Subcutaneous abdominal adipose tissue (tissue), 5 donors: ENCODE data around the gene ZDHHC22.
A peak's percentile ranks its signal among the peaks of the same experiment; 100 is the strongest.

Experiments used
- H3K27ac ChIP-seq: one replicate; pipeline ENCODE4 v1.7.0; 2013; ENCODE audit warnings: low read depth, mild to moderate bottlenecking, inconsistent platforms, low read length, moderate library complexity
- H3K27me3 ChIP-seq, 5 donors: one replicate each; pipeline ENCODE4 v1.7.0; 2013; ENCODE audit warnings: low read length in 5 of 5, inconsistent platforms in 1 of 5; ENCODE audit not compliant: control insufficient read depth in 5 of 5, insufficient read depth in 4 of 5
- H3K36me3 ChIP-seq, 5 donors: one replicate each; pipeline ENCODE4 v1.7.0; 2013; ENCODE audit warnings: low read length in 5 of 5; ENCODE audit not compliant: control insufficient read depth in 5 of 5, insufficient read depth in 5 of 5
- H3K4me1 ChIP-seq, 5 donors: one replicate each; pipeline ENCODE4 v1.7.0; 2013; ENCODE audit warnings: low read length in 5 of 5, mild to moderate bottlenecking in 3 of 5, moderate library complexity in 1 of 5; ENCODE audit not compliant: control insufficient read depth in 5 of 5, insufficient read depth in 5 of 5
- H3K4me3 ChIP-seq, 5 donors: one replicate each; pipeline ENCODE4 v1.7.0; 2013; ENCODE audit warnings: low read length in 5 of 5, low read depth in 1 of 5
- H3K9ac ChIP-seq, 5 donors: one replicate each; pipeline ENCODE4 v1.7.0; 2013; ENCODE audit warnings: low read length in 5 of 5, mild to moderate bottlenecking in 4 of 5, moderate library complexity in 3 of 5
- H3K9me3 ChIP-seq, 5 donors: one replicate each; pipeline ENCODE4 v1.7.0; 2013; ENCODE audit warnings: low read length in 5 of 5; ENCODE audit not compliant: control insufficient read depth in 5 of 5
- donor health status: healthy.
- donor health status: healthy.
- donor health status: healthy.
- donor health status: healthy.
- donor health status: healthy.

ZDHHC22 gene

DNA sequence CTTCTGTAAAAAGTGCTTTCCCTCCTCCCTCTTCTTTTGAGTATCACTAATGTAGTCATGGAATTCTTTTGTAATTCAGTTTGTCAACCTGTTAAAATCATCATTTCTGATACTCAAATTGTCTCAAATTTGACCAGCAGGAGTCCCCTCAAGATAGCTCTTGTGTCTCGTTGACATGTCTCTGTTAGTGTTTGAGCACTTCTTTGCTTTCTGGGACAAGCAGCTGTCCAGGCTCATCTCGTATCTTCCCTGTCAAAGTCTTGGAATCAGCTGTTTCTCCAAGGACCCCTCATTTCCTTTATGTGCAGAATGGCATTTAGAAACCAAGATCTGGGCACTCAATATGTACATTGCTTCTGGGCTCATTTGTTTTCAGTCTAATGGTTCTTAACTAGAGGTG, 32.8 kb downstream of the ZDHHC22 start:
- Histone ChIP-seq H3K36me3 (peaks cover 24 to 52% (median 28%) of the 10 kb centered on the region in 5 donors), H3K4me3 (no peak overlapping the region), H3K9me3 (no peaks in the 10 kb centered on the region), H3K9ac (no peak overlapping the region), H3K27ac (no peak overlapping the region), H3K4me1 (peaks cover 6 to 56% (median 39%) of the 10 kb centered on the region in 5 donors), H3K27me3 (no peaks in the 10 kb centered on the region)

- H3K36me3 ChIP-seq: peaks cover 16 to 44% (median 23%) of the 10 kb centered on the region in 5 donors
- no peaks in the 10 kb centered on the region for H3K9me3 ChIP-seq
- peak overlapping the region; percentile 3 for H3K27ac ChIP-seq
- no peak overlapping the region for H3K9ac ChIP-seq
- H3K4me3 ChIP-seq: no peak overlapping the region
- H3K4me1 ChIP-seq: peaks cover 10 to 71% (median 53%) of the 10 kb centered on the region in 5 donors
- H3K27me3 ChIP-seq: no peaks in the 10 kb centered on the region
These were observed 34.4 kb downstream of the ZDHHC22 start for GRCh38 chr14:77107228-77107627.

- Histone ChIP-seq H3K4me1 (peaks cover 11 to 72% (median 56%) of the 10 kb centered on the region in 5 donors), H3K4me3 (no peak overlapping the region), H3K9ac (no peak overlapping the region), H3K36me3 (peaks cover 12 to 40% (median 18%) of the 10 kb centered on the region in 5 donors), H3K9me3 (no peaks in the 10 kb centered on the region), H3K27me3 (no peaks in the 10 kb centered on the region), H3K27ac (peak overlapping the region; percentile 3)
These were observed 34.9 kb downstream of the ZDHHC22 start for GRCh38 chr14:77106666-77107065.

GRCh38 chr14:77105145-77105939, 36.2 kb downstream of the ZDHHC22 start:
- peaks cover 12 to 35% (median 17%) of the 10 kb centered on the region in 5 donors for H3K36me3 ChIP-seq
- no peaks in the 10 kb centered on the region for H3K9me3 ChIP-seq
- peak overlapping the region; percentile 11 for H3K27ac ChIP-seq
- H3K27me3 ChIP-seq: no peaks in the 10 kb centered on the region
- H3K9ac ChIP-seq: peak overlapping the region in 3 of 5 donors; percentile 0 to 32 (median 14)
- H3K4me3 ChIP-seq: no peak overlapping the region
- H3K4me1 ChIP-seq: peaks cover 12 to 73% (median 57%) of the 10 kb centered on the region in 5 donors

GRCh38 chr14:77104393-77104792, 37.2 kb downstream of the ZDHHC22 start:
- Histone ChIP-seq H3K36me3 (peaks cover 4 to 27% (median 12%) of the 10 kb centered on the region in 5 donors), H3K9me3 (no peaks in the 10 kb centered on the region), H3K4me1 (peaks cover 12 to 80% (median 63%) of the 10 kb centered on the region in 5 donors), H3K9ac (no peak overlapping the region), H3K27me3 (no peaks in the 10 kb centered on the region), H3K27ac (no peak overlapping the region), H3K4me3 (peak overlapping the region in 1 of 5 donors; percentile 1)

DNA sequence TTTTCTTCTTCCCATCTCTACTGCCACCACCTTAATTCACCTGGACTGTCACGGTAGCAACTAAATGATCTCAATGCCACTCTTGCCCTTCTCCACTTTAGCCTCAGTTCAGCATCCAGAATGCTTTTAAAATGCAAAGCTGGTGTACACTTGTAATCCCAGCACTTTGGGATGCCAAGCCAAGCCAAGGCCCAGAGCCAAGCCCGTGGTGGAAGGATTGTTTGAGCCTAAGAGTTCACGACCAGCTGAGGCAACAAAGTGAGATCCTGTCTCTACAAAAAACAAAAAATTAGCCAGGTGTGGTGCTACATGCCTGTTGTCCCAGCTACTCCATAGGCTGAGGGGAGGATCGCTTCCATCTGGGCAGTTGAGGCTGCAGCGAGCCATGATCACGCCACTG, 37.6 kb downstream of the ZDHHC22 start:
- no peak overlapping the region for H3K9ac ChIP-seq
- peaks cover 4 to 24% (median 12%) of the 10 kb centered on the region in 5 donors for H3K36me3 ChIP-seq
- no peaks in the 10 kb centered on the region for H3K27me3 ChIP-seq
- H3K4me3 ChIP-seq: peak overlapping the region in 1 of 5 donors; percentile 9
- no peaks in the 10 kb centered on the region for H3K9me3 ChIP-seq
- peaks cover 13 to 85% (median 67%) of the 10 kb centered on the region in 5 donors for H3K4me1 ChIP-seq
- H3K27ac ChIP-seq: no peak overlapping the region

- no peaks in the 10 kb centered on the region for H3K27me3 ChIP-seq
- H3K4me3 ChIP-seq: no peak overlapping the region
- peaks cover 3 to 21% (median 8%) of the 10 kb centered on the region in 5 donors for H3K36me3 ChIP-seq
- no peak overlapping the region for H3K27ac ChIP-seq
- no peaks in the 10 kb centered on the region for H3K9me3 ChIP-seq
- no peak overlapping the region for H3K9ac ChIP-seq
- H3K4me1 ChIP-seq: peaks cover 15 to 89% (median 72%) of the 10 kb centered on the region in 5 donors
These were observed 38.1 kb downstream of the ZDHHC22 start for GRCh38 chr14:77103475-77103874.

GRCh38 chr14:77102154-77102553, 39.4 kb downstream of the ZDHHC22 start:
- peaks cover 15 to 88% (median 79%) of the 10 kb centered on the region in 5 donors for H3K4me1 ChIP-seq
- no peaks in the 10 kb centered on the region for H3K9me3 ChIP-seq
- H3K4me3 ChIP-seq: no peak overlapping the region
- H3K27me3 ChIP-seq: no peaks in the 10 kb centered on the region
- H3K9ac ChIP-seq: peak overlapping the region in 1 of 5 donors; percentile 11
- no peak overlapping the region for H3K27ac ChIP-seq
- peaks cover 3 to 13% (median 3%) of the 10 kb centered on the region in 5 donors for H3K36me3 ChIP-seq

GRCh38 chr14:77100961-77101360, 40.6 kb downstream of the ZDHHC22 start:
- H3K36me3 ChIP-seq: peaks cover 0 to 3% (median 0%) of the 10 kb centered on the region in 5 donors
- H3K27me3 ChIP-seq: no peaks in the 10 kb centered on the region
- no peaks in the 10 kb centered on the region for H3K9me3 ChIP-seq
- peaks cover 15 to 86% (median 79%) of the 10 kb centered on the region in 5 donors for H3K4me1 ChIP-seq
- no peak overlapping the region for H3K4me3 ChIP-seq
- H3K27ac ChIP-seq: peak overlapping the region; percentile 50
- peak overlapping the region in 2 of 5 donors; percentile 7 to 42 for H3K9ac ChIP-seq

DNA sequence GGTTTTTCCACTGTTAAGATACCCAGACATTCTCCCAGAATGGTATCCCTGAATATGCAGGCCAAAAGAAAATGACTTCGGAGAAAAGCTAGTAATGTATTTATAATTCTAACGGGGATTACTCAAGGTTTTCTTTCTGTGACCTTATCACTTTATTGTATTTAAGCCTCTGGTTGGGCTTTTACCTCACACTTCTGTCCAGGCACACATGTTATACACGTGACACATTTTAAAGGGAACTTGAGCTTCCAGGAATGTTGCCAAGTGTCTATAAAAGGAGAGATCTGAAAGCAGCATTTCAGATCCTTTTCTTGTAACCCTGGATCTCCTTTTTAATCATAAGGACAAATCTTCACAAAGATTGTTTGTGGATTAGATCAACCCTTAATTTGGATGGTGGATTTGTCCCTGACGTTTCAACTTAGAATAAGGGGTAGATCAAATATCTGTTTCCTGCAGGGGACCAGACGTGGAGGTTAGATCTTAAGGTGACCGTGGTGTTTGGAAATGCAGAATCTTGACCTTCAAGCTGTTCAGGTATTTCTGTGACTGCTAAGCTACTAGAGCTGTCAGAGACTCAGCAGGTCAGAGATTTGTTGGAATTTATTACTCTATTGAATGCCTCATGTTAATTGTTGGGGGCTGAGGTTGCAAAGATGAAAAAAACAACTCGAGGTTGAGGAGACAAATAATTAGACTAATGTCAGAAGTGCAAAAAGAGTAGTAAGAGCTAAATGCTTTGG, 42.0 kb downstream of the ZDHHC22 start:
- Histone ChIP-seq H3K4me1 (peaks cover 15 to 73% (median 72%) of the 10 kb centered on the region in 5 donors), H3K27ac (peak overlapping the region; percentile 99), H3K9ac (peak overlapping the region; percentile 93 to 100 (median 98)), H3K4me3 (peak overlapping the region; percentile 91 to 100 (median 99)), H3K9me3 (no peaks in the 10 kb centered on the region), H3K36me3 (no peaks in the 10 kb centered on the region), H3K27me3 (no peaks in the 10 kb centered on the region)
